ENCODE data around the gene CLIC1.
A peak's percentile ranks its signal among the peaks of the same experiment; 100 is the strongest.

Gene CLIC1

DNA sequence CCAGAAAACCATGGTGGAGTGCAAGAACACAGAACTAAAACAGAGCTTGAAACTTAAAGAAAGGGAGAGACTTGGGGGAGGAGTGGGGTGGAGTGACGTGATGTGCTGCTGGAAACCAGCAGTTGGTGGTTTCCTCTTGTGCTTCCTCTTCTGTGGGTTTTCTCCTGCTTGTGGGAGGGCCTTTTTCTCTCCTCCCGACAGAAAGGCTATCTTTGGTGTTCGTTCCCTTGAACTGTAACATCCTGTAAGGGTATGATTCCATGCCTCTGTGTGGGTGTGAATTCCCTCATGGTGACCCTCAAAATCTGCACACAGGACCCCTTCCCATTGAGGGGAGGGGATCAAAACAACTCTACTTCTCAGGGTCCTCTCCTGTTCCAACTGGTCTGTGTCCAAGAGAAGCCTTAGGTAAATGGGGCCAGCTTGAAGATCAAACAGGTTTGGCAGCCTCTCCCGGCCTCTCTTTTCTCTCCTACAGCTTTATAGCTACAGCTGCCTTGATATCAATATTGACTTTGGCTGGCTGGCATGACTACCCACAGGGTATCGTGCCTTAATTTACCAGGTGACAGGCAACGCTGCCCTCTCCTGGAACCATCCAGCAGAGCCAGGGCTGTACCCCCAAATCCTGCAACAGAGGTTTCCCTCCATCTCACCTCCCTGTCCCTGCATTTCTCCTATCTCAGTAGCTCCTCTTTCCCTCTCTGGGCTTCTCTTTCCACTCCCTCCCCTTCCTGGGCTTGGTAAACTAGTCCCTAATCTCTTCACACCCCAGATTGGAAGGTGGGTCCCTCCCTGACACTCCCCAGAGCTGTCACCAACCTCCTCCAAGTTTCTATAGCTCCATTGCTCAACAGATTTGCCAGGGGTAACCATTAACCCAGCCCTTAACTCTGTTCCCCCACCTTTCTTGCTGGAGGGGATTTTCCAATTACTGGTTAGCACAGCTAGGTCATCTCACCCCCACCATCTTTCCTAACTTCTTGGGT, 2.0 kb upstream of the CLIC1 start:
- DNase-seq (ENCODE audit: low read depth), result peak; percentile 52

DNA sequence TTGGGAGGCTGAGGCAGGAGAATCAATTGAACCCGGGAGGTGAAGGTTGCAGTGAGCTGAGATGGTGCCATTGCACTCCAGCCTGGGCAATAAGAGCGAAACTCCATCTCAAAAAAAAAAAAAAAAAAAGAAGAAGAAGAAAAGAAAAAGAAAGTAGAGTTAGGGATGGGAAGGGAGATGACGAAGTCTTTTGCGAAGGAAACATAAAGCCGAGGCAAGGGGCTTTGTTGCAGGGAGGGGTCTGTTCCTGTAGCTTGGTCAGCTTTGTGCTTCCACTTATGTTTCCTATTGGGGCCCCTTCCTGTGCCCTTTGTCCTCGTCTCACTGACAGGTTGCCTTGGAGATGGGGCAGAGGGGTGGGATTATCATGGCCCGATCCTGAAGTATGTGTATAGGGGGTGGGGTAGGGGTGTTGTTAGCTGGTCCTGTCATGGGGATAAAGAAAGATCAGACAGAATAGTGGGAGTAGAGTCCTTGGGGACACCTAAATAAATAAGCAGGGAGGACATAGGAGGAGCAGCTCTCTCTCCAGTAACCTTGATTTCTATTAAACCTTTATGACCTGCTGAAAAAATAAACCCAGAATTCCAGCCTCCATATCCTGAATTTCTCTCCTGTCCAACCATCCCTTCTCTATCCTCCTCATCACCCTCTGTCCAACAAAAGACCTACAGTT, 1.1 kb upstream of the CLIC1 start:
- no peak for DNase-seq (ENCODE audit: low read depth)

GRCh38 chr6:31736768-31737314, 511 bp upstream of the CLIC1 start:
- no peak for DNase-seq (ENCODE audit: low read depth)

DNA sequence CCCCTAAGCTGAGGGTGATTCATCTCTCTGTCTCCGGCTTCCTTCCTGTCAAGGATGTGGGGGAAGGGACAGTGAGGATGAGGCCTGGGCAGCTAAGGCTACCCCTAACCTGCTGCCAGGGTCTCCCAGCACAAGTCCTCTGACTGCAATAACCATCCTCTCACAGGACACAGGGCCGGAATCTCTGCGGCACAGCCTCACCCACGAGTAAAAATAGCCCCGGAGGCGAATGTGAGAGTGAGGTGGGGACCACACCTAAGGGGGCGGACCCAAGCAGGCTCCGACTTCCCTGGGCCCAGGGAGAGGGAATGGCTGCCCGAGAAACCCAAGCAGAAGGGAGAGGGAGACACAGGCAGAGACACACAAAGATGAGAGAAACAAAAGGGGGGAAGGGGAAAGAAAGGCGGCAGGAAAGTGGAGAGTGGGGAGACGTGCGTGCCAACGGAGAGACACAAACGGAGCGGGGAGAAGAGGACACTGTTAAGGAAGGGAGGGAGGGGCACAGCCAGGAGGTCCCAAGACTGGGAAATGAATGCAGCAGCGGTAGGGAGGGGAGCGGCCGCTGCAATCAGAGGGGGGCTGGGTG, 1.4 kb downstream of the CLIC1 start:
- peak; percentile 42 for DNase-seq (ENCODE audit: low read depth)

GRCh38 chr6:31734247-31734820, 2.0 kb downstream of the CLIC1 start:
- DNase-seq (ENCODE audit: low read depth), result no peak

DNA sequence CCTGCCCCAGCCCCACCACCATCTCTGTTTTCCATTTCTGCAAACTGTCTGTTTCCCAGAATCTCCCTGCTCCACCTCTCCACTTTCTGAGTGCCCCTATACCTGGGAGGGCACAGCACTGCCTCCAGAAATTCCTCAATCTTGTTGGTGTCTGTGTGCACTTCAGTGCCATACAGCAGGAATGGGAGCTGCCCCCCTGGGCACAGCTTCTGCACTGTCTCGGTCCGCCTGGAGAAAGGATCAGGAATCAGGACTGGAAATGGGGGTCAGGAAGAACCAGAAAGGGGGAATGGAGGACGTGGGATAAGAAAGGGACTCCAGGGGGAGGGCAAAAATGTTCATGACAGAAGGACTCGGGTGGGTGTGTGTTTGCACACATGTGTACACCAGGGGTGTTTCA, 2.6 kb downstream of the CLIC1 start:
- no peak for DNase-seq (ENCODE audit: low read depth)

GRCh38 chr6:31732029-31732428, 4.3 kb downstream of the CLIC1 start:
- DNase-seq (ENCODE audit: low read depth), result no peak

GRCh38 chr6:31730631-31731086, 5.7 kb downstream of the CLIC1 start:
- DNase-seq (ENCODE audit: low read depth), result no peak

DNA sequence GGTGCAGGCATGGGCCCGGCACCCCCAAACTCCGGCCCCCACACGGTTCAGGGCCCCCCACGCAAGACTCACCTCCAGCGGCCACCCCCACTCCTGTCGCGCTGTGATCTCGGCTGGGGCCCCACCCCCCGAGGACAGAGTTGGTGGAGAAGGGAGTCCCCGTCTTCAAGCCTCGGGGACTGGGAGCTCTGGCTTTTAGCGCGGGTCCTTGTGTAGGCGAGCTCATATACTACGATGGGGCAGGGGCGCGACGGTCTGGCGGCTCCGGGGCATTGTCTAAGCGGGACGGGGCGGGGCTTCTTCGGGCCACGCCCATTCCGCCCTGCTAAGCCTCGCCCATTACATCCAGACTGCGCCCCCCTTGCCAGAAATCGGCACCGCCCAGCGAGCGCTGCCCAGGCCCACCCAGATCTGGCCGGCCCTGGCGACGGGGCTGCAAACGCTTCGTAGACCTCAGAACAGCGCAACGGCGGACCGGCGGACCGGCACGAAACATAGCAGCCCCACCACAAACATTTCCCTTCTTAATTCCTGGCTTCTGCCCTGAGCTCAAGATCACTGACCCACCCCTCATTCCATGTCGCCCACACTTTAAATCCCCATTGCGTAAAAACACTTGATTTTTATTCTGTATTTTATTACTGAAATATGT, 6.2 kb downstream of the CLIC1 start:
- peak; percentile 33 for DNase-seq (ENCODE audit: low read depth)

DNA sequence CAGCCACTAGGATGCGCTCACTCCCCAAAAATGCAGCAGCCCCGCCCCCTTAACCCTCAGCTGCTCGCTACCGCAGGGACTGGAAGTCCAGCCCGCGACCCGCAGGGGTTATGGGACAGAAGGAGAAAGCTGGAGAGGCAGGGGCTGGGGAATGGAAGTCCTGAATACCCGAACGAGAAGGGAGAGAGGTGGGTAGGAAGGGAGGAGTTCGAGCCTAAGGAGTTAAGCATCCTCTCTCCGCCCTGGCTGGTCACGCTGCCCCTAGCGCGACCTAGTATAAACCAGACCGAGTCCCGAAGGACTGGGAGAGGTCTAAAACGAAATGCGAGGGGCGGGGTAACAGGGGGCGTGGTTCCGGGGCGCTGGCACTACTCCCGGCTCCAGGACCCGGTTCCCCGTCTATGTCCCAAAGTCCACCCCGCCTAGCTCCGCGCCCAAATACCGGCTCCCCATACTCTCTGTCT, 6.8 kb downstream of the CLIC1 start:
- DNase-seq (ENCODE audit: low read depth), result peak; percentile 71

DNA sequence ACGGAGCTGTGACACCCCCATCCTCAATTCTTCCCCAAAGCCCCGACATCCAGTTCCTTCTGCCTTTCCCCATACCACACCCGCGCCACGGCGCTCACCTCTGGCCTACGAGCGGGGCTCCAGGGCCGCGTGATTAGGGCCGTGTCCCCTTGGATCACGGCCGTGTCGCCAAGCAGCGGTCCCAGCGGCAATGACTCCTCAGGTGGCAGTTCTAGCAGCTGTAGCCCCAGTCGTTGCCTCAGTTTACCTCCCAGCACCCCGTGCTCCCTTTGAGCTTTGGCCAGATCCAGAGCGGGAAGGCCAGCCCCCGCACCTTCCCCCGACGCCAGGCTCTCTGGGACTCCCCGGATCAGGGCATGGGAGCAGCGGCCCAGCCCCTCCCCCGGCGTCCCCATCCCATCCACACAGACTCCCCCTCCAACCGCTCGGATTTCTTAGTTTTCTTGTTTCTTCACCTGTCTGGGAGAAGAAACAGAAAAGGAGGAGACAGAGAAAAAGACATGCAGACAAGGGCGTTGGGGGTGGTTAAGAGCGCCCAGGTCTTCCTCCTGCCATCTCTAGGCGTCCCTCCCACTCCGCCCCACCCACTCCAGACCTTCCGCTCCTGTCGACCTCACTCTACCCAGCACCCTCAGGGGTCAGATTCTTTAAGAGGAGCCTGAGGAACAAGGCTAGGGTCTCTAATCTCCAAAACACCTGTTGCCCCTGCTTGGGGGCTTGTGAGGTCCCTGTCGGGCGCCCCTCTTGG, 7.4 kb downstream of the CLIC1 start, which contains the start of gene DDAH2:
Gene DDAH2, minus strand, starts transcription at position 533 of the 748 bp plus-strand sequence. Its CDS starts 138 bp downstream, at position 395.
- no peak for DNase-seq (ENCODE audit: low read depth)

DNA sequence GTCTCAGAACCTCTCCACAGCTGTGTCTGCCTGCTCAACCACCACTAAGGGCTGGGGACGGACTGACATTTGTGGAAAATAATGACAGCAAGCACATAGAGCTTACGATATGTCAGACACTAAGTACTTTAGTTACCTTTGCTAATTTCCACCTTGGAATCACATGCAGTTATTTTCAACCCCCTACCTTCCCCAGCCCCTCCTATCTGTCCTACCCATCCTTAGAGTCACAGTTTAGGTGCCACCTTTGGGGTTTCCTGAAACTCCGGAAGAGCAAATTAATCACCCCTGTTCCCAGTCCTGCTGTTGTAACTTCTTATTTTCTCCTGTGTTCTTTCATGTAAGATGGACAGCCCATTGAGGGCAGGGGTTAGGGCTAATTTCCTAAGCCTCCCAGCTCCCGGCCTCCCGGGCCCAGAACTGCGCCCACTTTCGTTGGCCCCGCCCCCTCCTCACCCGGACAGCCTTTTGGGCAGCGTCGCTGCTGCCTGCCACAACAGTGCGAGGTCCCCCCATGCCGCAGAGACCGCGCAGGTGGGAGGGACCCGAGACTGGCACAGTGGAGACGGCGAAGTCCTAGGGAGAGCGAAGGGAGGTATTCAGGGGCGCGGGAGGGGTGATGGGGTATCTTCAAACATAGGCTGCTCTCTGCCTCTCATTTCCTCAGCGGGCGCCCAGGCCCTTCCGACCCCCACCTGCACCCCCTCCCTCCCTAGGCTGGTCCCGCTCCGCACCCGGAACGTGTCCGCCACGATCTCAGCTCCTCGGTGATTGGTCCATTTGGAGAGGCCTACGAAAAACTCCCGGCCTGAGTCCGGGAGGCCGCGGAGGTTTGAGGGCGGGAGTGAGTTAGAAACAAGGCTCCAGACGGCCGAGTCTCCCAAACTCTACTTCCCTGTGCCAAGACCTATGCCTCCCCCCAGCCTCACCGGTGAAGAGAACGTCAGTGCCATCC, 8.3 kb downstream of the CLIC1 start:
- no peak for DNase-seq (ENCODE audit: low read depth)

- DNase-seq (ENCODE audit: low read depth), result no peak
These were observed 9.2 kb downstream of the CLIC1 start for GRCh38 chr6:31727034-31727716.

DNA sequence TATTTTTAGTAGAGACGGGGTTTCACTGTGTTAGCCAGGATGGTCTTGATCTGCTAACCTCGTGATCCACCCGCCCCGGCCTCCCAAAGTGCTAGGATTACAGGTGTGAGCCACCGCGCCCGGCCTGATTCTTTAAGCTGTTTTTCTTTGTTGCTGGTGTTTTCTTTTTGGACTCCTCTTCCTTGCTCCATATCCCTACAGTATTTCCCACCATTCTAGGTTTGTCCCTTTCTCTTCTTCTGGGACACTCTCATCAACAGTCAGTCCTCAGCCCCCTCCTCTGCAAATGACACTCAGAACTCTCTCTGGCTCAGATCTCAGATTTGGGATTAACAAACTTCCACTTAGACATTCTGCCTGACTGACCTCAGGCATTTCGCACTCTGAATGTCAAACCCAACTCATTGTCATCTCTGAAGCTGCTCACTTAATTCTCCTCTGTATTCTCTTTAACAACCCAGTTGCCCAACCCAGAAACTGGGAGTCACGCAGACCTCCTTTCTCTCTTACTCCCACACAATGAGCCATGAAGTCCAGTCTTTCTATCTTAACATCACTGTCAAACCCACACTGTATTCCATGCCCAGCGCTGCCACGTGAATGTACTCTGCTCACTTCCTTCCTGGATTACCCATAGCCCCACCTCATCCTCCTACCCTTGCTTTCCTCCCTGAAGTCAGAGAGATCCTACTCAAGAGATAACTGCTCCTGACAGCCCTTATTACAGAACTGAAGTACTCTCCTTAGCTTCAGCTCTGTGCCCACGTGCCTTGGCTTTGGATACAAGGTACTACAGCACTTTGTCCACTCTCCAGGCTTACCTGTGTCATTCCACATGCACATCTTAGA, 10.6 kb downstream of the CLIC1 start:
- no peak for DNase-seq (ENCODE audit: low read depth)

- DNase-seq (ENCODE audit: low read depth), result no peak
These were observed 12.2 kb downstream of the CLIC1 start for GRCh38 chr6:31723980-31724691.

DNA sequence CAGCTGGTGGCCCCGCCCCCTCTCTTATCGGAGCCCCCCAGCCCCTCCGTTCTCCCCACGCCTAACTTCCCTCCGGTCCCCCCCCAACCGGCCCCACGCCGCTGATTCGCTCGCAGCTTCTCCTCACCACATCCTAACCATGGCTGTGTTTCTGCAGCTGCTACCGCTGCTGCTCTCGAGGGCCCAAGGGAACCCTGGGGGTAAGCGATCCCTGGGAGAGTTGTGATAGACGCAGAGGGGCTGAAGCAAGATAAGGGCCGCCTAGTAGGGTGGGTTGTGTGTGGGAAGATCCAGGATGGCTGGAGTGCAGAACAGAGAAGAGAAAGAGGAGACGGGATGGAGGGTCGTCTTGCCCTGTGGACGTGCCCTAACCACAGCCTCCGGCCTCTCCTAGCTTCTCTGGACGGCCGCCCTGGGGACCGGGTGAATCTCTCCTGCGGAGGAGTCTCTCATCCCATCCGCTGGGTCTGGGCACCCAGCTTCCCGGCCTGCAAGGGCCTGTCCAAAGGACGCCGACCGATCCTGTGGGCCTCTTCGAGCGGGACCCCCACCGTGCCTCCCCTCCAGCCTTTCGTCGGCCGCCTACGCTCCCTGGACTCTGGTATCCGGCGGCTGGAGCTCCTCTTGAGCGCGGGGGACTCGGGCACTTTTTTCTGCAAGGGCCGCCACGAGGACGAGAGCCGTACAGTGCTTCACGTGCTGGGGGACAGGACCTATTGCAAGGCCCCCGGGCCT, 12.9 kb downstream of the CLIC1 start, which contains the start of gene MPIG6B:
Gene MPIG6B, plus strand, starts transcription at position 129 of the 735 bp plus-strand sequence. Its CDS starts 11 bp downstream, at position 140.
- DNase-seq (ENCODE audit: low read depth), result no peak
